NCI-H2227 (cell line): ENCODE measurements around the gene NR6A1.

ENCODE experiments used
- DNase-seq: peaks from one replicate; lab custom pipeline; 2025; ENCODE audit not compliant: unreplicated experiment; lab: John Stamatoyannopoulos, UW

NR6A1 gene

DNA sequence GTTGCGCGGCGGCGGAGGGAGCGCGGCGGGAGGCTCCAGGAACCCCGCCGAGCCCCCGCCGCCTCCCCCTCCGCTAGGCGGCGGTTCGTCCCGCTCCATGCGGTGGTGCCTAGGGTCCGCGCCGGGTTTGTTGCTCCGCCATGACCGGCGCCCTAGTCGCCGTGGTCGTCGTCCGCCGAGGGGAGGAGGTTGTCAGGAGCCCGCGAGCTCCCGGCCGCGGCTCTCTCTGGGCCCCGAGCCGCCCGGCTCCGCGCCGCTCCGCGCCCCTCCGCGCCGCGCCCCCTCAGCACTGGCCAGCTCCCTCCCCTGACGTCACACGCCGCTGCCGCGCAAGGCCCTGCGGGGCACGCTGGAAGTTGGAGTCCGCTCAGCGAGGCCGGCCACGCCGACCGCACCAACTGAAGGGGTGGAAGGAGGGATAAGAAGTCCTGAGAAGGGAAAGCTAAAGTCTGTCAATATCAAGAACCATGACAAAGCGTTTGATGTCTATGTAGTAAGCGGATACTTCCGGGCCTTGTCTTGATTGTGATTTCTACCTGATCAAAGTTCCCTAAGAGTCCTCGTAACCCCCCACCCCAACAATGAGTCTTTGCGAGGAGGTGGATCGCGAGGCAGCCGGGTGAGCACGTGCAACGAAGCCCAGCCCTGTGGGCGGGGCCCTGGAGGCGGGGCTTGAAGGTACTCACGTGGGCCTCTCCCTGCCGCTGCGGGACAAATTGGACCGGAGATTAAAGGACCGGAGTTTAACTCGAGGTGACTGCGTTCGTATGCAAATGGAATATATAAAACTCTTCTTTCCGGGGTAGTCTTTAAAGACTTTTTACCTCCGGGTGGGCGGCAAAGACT lies at the start of gene NR6A1:
Gene NR6A1 (minus strand): TSS at position 291 of the 846 bp plus-strand sequence.
- peak; percentile 94 for DNase-seq

DNA sequence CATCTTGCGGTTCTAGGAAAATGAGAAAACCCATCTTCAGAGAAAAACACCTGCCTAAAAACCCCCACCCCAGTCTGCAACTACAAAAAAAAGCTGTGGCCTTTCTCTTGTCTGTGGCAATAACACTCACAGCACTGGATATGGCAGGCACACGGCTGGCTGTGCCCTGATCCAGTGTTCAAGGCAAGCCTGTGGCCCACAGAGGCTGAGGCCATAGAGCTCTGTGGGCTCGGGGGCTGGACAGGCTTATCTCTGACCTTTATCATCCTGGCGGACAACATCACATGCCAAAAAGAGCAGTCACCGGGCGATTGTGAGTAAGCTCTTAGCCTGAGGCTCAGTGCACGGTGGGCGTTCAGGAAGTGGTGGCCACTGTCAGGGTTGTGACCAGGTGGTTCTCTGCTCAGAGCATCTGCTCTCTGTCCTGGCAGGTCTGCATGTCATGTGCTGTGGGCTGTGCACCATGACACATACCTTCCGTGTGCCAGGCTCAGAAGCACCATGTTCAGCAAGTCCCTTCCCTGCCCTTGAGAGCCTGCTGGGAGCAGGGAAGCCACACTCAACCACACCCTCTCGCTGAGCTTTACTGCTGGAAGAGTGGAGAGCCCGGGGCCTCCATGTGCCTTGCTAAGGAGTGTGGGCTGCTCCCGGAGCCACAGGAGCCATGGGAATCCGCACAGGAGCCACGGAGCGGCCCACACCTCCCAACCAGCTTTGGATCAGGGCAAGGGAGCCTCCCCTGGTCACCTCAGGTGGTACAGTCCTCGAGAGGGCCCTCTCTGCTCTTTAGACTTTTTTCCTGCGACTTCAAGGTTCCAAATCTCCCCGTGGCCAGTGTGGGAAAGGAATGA lies 47.5 kb upstream of the NR6A1 start:
- no peak for DNase-seq

DNA sequence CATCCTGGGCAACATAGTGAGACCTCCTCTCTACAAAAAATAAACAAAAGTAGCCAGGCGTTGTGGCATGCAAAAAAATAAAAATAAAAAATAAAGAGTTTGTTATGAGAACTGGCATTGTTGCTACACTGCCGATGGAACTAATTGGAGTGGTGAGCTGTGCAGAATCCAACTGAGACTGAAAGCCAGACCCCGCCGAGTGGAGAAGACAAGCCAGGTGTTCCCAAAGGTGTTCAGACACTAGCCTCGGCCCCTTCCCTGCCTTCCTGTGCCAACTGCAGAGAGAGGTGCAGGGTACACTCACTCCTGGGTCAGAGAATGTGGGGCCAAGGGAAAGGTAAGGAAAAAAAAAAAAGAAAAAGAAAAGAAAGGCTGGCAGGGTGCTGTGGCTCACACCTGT lies 44.5 kb upstream of the NR6A1 start:
- DNase-seq, result no peak

DNA sequence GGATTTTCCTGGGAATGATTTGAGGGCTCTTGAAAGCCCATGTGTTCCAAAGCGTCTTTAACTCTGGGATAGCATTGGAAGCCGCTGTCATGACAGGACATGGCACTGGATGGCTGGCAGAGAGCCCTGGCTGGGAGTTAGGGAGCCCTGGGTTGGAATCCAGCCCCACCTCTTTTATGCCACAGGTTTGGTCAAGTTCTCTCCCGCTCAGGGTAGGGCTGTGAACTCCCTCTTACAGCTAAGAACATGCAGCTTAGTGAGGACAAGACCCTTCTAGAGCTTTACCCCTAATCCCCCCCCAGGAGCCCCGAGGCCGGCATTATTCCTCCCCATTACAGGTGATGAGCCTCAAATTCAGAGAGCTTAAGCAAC lies 43.0 kb upstream of the NR6A1 start:
- DNase-seq, result no peak

DNA sequence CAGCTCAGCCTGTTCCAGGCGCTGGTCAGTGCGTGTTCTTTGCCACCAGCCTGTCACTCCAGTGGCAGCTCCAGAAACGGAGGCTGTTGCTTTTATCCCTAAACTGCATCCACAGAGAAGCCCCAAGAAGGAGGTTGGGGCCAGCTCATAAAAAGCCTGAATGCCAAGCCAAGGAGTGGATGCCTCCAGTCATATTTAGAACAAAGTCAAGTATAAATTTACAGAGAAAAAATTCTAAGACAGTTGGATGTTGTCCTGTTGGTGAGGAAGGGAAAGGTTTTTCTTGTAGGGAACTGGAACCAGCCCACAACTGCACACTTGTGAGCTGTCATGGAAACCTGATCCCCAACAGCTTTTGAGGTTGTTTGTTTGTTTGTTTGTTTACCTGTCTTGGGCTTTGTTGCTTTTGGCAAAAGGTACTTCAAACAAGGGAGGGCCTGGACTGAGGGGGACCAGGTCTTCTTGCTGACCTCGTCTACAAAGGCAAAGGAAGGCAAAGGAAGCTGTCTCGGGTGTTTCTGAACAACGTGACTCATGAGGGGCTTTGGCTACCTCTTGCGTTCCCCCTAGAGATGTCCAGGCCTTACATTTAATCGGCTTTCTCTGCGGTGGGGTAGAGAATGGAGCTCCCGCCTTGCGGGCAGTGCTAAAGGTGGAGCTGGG lies 42.5 kb upstream of the NR6A1 start:
- no peak for DNase-seq

DNA sequence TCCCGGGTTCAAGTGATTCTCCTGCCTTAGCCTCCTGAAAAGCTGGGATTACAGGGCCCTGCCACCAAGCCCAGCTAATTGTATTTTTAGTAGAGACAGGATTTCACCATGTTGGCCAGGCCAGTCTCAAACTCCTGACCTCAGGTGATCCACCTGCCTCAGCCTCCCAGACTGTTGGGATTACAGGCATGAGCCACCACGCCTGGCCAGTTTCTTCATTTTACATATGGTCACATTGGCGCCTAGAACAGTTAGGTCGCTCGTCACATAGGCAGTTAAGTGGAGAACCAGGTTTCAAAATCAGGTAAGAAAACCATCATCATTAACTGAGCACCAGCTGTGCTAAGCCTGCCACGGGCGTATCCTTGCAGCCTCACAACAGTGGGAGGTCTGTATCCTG lies 41.9 kb upstream of the NR6A1 start:
- DNase-seq, result no peak

DNA sequence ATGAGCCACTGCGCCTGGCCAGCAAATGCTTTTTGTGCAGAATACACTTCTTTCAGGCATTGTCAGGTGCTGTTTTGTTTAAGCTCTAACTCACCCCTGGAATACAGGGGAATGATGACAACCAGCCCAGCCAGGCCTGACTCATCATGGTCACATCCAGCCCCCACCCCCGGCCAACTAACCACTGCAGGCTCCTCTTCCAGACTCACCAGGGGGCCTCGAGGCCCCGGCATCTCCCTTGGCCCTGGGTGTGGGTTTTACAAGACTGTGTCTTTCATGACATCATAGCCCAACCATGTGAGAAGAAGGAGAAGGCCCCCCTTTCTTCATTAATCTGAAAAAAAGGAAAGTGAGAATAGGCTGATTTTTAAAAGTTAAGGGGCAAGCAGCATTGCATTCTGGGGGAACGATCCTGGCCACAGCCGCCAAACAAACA lies 41.3 kb upstream of the NR6A1 start:
- no peak for DNase-seq

DNA sequence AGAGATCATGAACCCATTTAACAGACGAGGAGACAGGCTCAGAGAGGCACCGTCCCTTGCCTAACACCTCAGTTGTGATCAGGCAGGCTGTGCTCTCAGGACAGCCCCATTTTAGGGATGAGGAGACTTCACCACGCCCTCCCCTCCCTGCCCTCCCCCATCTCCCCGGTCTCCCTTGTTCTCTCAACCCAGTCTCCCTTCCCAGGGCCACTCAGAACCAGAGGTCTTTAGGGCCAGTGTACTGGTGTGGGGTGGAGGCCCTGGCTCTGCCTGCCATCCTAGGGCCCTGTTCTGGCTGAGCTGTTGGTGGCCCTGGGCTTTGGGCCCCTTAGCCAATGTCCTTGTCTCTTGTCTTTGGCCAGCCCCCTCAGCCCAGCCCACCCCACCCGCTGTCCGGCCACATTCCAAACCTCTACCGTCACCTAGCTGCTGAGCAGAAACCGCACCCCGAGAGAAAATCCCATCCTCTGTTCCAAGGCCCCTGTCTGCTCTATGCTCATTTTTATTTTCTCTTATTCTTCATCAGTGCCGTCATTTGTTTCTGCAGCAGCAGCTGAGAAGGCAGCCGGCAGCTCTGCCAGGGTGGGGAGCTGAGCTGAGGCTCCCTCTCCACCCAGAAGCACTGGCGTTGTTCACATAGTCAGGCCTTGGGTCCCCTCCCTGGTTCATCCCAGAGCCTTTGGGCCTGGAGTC lies 39.7 kb upstream of the NR6A1 start:
- no peak for DNase-seq

DNA sequence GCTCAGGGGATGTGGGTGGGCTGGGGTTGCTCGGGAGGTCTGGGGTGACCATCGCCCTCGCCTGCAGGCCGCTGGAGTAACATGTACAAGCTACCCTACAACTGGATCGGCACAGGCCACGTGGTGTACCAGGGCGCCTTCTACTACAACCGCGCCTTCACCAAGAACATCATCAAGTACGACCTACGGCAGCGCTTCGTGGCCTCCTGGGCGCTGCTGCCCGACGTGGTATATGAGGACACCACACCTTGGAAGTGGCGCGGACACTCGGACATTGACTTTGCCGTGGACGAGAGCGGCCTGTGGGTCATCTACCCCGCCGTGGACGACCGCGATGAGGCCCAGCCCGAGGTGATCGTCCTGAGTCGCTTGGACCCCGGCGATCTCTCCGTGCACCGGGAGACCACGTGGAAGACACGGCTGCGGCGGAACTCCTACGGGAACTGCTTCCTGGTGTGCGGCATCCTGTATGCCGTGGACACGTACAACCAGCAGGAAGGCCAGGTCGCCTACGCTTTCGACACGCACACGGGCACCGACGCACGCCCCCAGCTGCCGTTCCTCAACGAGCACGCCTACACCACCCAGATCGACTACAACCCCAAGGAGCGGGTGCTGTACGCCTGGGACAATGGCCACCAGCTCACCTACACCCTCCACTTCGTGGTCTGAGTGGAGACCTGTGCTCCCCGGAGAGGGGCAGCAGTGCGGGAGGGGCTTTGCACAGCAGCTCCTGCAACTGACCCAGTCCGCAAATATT lies 38.8 kb upstream of the NR6A1 start:
- DNase-seq, result no peak

DNA sequence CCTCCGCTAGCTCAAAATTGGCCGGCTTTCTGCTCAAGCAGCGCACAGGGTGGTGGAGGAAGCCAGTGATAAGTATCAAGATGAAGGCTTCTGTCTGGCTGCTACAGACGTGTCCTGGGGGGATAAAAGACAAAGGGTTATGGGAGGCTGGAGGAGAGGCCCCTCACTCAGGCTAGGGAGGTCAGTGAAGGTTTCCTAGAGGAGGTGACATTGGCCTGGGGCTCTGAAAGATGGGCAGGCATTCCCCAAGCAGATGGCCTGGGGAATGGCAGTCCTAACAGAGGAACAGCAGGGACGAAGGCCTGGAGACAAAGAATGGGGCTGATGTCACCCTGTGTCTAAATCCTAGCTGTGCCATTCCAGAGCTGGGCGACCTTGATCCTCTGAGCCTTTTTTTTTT lies 38.1 kb upstream of the NR6A1 start:
- no peak for DNase-seq

DNA sequence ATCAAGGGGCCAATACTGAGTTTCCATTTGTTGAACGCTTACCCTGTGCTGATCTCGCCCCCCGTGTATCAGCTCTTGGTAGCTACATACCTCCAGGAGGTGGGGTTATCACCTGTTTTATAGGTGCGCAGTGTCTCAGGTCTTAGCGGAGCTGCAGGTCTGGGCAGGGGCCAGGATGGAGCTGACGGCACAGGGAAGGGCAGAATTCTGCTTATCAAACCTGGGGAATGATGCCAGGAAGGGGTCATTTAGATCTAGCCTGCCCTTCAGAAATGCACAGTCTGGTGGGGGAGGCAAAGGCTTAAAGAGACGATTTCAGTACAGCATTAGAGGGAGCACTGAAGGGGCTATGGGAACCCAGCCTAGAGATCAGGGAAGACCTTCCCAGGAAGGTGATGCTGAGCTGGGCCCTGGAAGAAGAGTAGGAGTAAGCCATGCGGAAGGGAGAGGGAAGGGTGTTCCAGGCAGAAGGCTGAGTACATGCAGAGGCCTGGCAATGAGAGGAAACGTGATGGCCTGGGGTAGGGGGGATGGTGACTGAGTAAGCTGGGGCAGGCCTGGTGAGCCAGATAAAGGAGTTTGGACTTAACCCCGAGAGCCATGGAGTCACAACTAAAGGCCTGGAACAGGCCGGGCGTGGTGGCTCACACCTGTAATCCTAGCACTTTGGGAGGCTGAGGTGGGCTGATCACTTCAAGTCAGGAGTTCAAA lies 37.3 kb upstream of the NR6A1 start:
- DNase-seq, result no peak

DNA sequence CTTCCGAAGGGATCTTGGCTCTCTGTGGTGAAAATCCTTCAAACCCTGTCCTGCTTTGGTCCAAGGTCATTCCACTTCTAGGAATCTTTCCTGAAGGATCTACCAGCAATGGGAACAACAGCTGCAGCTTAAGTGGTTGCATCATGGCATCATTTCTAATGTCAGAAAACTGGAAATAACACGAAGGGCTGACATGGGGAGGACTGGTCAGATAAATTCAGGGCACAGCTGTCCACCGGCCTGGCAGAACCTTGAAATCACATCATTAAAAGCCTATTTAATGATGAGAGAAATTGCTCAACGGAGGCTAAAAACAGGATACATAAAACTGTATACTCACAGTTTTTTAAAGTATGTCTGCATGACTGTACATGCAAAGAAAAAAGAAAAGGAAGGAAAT lies 34.1 kb upstream of the NR6A1 start:
- DNase-seq, result no peak

DNA sequence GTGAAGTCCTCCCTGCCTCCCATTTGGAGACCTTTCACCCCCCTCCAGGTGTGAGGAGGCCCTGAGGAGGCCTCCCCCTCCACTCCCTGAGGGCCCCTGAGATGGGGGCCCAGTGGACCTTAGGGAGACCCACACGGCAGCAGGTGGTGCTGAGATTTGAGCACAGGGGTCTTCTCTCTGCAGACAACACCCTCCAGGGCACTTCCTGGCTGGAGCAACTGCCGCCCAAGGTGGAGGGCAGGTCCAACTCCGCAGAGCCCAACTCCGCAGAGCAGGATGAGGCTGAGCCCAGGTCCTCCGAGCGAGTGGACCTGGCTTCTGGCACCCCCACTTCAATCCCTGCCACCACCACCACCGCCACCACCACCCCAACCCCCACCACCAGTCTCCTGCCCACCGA lies 32.8 kb upstream of the NR6A1 start:
- DNase-seq, result no peak

DNA sequence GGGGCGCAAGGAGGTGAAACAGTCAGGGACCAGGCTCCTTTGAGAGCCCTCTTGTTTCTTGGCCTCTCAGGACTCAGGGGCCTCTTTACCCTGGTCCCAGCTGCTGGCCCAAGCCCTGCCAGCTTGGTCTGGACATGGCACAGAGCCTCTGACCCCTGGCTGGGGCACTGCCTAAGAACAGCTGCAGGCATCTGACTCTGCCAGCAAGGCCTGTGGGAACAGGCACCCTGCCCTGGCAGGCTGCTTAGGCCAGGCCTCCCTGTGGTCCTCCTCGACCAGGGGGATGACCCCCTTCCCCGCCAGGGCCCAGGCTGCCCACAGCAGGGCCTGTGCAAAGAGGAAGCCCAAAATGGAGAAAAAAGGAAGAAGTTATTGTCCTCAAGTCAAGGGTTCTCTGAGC lies 31.3 kb upstream of the NR6A1 start:
- no peak for DNase-seq

DNA sequence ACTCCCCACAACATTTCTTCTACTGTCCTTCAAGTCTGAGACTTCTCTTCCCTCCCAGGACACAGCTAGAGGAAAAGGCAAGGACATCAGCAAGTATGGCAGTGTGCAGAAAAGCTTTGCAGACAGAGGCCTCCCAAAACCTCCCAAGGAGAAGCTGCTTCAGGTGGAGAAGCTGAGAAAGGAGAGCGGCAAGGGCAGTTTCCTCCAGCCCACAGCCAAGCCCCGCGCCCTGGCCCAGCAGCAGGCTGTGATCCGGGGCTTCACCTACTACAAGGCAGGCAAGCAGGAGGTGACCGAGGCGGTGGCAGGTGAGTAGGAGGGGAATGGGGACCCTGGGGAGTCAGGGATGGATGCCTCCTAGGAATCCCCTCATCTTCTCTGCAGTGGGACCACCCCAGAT lies 30.2 kb upstream of the NR6A1 start:
- no peak for DNase-seq

DNA sequence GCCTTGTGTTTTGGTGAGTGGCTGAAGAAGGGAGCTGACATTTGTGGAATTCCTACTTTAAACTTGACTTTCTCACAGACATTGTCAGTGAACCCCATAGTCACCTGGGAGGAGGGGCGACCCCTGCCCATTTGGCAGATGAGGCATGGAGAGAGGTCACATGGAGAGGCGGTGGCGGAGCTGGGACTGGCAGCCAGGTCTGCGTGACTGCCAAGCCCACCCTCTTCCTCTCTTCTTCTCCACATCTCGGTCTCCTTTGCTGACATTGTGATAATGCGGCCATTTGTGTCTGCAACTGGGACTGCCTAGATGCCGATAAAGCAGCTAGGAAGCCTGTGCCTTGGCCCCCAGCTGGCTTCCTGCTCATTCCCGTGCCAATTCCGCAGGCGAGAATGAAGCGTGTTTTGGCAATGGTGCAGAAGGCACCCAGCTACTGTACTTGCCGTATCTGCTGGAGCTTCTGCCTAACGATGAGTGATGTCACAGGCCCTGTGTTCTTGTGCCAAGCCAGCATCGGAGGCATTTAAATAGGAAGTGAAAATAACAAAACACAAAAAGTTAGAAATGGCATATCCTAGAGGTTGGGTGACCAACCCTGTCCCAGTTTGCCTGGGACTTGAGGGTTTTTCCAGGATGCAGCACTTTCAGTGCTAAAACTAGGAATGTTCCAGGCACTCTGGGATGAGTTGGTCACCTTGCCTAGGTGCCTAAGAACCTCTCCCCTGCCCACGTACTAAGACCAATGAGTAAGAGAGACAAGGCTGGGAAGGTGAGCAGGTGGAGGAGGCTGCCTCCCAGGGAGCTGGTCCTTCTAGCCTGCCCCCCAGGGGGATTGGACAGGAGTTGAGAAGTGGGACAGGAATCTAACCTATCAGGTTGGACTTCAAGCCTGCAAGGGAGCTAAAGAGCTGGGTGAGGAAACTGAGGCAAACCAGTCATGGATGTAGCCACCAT lies 29.5 kb upstream of the NR6A1 start:
- DNase-seq, result no peak

DNA sequence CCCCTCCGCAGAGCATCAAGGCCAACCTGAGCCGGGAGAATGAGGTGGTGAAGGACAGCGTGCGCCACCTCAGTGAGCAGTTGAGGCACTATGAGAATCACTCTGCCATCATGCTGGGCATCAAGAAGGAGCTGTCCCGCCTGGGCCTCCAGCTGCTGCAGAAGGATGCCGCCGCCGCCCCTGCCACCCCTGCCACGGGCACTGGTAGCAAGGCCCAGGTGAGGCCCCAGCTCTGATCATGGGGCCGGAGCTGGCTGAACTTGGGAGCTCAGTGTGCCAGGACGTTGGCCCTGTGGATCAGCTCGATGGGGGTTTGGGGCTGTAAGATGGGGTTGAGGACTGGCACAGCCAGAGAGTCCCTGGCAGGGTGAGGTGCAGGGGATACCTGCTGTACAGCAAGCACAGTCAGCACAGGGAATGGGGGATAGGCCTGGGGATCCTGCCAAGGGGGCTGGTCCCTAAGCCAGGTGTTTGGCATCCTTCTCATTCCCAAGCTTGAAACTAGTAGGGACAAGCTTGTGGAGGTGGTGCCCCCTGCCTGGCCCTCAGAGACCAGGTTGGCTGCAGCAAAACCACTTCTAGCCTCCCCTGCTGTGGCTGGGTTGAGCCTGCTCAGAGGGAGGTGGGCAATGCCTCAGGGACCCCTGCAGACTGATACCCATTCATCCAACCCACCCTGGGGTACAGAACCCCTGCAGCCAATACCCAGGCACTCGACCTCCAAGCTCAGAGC lies 28.3 kb upstream of the NR6A1 start:
- DNase-seq, result no peak
